HG03135 (cell line): ENCODE measurements around the gene ANTXRL.
"Not testable (repeated sequence)": the region's sequence is repeated elsewhere in the genome, so short reads cannot be mapped to it uniquely, and the experiment has no call there.

Experiments used
- ATAC-seq: cut with Tn5 transposase; IDR thresholded peaks from one replicate; pipeline ENCODE4 v1.9.1; 2021; ENCODE audit warnings: mild to moderate bottlenecking, moderate library complexity; ENCODE audit not compliant: unreplicated experiment

The ANTXRL gene

DNA sequence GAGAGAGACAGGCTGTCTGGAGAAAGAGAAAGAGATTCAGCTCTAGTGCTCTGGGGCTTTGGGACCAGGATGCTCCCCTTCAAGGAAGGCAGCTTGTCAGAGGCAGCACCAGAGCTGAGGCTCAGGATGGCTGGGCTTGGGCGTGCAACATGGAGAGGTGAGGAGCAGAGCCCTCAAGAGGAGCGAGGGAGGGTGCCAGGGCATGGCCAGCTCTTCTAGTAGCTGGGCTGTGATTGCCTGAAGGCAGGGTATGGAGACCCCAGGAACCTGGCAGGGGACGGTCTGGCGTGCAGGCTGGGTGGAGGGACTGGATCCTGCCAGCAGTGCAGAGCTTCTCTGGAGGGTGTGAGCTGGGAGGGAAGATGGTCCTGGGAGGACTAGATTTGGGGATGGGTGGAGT is 40.2 kb downstream of the ANTXRL start:
- ATAC-seq, result no peak

- ATAC-seq, result no peak
These were observed 40.9 kb downstream of the ANTXRL start for GRCh38 chr10:46327685-46328084.

- ATAC-seq, result no peak
These were observed 42.3 kb downstream of the ANTXRL start for GRCh38 chr10:46328853-46329689.

- no peak for ATAC-seq
These were observed 42.9 kb downstream of the ANTXRL start for GRCh38 chr10:46329690-46330016.

DNA sequence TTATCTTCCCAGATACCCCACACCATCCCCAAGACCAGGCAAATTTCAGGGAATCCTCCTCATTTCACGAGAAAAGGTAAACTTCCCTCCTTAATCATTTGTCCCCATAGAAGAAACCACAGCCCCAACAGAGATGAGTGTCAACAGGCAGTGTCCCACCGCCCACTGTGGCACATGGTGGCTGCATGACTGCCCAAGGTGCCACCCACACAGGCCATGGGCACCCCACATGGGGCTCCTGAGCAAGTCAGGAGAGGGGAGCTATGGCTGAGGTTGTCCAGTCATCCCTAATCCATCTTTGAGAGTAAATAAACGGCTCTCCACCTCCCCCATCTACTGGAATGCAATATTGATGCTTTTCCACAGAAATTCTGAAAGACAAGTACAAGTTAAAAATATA is 44.1 kb downstream of the ANTXRL start:
- ATAC-seq, result no peak

DNA sequence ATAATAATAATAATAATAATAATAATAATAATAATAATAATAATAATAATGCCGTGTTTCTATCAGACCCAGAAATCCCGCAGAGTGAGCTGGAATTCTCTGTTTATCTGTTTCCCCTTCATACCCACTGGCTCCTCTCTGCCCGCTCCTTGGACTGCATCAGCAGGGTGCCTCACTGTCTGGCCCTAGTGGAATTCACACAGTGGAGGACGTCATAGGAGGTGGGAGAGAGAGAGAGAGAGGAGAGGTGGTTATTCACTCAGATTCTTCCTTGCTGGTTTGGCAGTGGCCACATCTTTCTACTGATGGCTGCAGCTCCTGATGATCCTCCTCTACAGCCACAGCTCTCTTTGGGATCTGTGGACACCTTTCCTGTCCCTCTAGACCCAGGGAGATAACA is 78.7 kb downstream of the ANTXRL start:
- not testable (repeated sequence) for ATAC-seq

DNA sequence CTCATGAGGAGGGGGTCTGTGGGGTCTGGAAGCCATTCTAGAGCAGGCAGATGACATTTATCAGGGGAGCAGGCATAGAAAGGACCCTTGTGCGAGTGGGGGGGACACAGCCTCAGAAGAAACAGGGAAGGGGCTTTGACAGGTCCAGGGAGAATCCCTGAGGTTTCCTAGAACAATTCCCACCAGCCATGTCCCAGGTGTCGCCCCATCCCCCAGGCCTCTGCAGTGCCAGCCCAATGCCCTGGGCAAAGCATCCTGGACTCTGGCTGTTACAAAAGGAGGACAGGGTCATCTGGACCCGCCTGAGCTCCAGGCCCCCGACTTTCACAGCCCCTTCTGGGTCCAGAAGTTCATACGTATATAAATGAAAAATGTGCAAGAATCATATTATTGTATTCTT is 80.4 kb downstream of the ANTXRL start:
- ATAC-seq, result not testable (repeated sequence)

- ATAC-seq, result not testable (repeated sequence)
These were observed 81.0 kb downstream of the ANTXRL start for GRCh38 chr10:46367666-46368240.

- not testable (repeated sequence) for ATAC-seq
These were observed 82.2 kb downstream of the ANTXRL start for GRCh38 chr10:46368956-46369355.

DNA sequence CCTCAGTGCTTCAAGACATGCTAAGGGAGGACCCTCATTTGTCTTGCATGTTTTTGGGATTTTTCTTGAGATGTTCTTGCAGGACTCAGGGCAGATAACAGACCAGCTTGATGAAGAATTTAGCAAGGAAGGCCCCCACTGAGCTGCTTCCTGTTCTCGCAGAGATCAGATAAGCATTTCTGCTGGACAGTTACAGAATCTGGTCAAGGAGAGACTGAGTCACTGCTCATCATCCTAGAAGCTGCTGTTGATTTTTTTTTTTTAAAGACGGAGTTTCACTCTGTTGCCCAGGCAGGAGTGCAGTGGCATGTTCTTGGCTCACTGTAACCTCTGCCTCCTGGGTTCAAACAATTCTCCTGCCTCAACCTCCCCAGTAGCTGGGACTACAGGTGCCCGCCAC is 87.6 kb downstream of the ANTXRL start:
- not testable (repeated sequence) for ATAC-seq

- not testable (repeated sequence) for ATAC-seq
These were observed 88.6 kb downstream of the ANTXRL start, which contains the start of gene ANXA8L1 for GRCh38 chr10:46375406-46375805. TSS of gene ANXA8L1 (plus strand) at chr10:46375776. CDS start at chr10:46375852, 76 bp downstream.

DNA sequence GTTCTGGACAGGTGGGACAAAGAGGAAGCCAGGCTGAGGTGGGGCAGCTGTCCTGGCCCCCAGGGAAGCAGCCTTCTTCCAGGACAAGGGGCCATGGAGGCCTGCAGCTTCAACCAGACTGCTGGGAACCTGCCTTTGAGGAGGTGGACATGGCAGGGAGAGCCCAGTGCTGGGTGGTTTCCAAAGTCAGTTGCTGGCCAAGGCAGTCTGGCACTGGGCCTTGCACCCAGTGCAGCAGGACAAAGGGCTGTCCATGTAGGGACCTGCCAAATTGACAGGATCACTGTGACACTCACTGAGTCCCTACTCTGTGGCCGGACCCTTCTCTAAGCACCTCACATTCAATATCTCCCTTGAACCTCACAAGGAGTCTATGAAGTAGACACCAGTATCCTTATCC is 90.2 kb downstream of the ANTXRL start:
- ATAC-seq, result not testable (repeated sequence)

DNA sequence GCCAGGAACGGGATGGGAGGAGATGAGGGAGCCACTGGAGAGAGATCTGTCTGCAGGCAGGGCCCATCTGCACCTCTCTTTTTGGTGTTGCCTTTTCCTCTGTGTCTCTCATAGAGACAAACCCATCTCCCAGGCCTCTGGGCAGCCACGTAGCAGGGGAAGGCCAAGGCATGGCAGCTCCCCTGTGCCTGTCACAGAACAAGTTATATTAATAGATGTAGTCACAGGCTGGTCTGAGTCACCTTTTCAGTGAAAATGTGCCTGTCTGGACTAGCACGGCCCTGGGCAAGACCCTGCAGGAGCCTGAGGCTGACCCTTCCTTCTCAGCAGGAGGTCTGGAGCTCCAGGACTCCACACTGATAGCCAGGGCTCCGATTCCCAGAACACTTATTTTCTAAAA is 90.9 kb downstream of the ANTXRL start:
- ATAC-seq, result not testable (repeated sequence)

DNA sequence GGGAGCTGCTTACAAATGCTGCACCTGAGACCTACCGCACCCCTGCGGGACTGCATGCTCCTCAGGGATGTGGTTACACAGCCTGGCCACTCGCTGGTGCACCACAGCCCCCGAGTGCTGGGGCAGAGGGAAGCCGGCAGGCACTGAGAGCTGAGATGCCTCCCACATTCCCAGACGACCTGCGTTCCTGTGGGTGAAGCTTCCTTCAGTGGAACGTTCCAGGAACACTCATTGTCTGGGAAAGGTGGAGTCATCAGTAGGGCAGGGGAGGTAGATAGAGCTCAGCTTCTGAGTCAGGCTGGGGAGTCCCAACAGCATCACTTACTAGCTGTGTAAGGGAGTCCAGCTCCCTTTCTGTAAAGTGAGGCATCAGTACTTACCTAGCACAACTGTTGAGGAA is 91.3 kb downstream of the ANTXRL start:
- ATAC-seq, result not testable (repeated sequence)

DNA sequence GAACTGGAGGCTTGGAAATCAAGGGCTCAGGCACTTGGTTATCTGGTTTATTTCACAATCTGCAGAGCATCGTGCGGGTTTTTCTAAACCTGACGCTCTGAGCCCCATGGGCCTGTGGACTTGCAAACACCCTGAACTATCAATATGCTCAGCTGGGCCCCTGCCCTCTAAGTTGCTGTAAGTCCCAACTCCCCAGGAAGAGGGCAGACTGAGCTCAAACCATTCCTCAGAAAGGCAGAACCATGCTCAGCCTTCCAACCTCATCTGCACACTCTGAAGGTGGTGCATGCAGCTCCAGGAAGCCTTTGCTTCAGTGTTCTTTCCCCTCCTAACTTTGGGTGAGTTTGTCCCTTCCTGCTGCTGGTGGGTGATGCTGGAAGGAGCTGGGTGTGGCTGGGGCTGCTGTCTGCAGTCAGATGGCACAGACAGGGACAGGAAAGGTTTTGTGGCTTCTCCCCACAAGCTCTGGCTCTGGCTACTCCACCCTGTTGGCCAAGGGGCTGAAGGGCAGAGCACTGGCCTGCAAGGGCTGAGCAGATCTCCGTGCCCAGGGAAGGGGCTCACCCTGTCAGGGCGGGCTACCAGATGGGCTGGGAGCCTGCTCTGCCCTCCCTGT is 92.5 kb downstream of the ANTXRL start:
- not testable (repeated sequence) for ATAC-seq
